NCI-H2107 treated with DMSO at 0.1 percent for 48 hours (cell line): ENCODE measurements around the gene METTL17.
"Not testable (repeated sequence)": the region's sequence is repeated elsewhere in the genome, so short reads cannot be mapped to it uniquely, and the experiment has no call there.

Experiments
- DNase-seq: peaks from one replicate; lab custom pipeline; 2025; ENCODE audit not compliant: unreplicated experiment; lab: John Stamatoyannopoulos, UW

Gene METTL17

DNA sequence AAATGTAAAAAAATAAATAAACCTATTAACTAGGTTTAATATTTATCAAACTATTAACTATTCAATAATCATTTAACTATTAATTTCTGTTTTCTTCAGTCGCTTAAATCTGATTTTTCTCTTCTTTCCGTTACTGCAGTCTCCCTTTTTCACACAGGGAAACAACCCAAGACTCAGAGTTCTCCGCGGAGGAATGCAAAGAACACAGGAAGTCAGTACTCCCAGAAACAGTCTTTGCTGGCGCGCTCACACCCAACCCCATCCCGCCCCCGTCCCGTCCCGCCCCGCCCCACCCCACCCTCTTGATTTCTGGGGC lies 351 bp upstream of the METTL17 start:
- DNase-seq = no peak

DNA sequence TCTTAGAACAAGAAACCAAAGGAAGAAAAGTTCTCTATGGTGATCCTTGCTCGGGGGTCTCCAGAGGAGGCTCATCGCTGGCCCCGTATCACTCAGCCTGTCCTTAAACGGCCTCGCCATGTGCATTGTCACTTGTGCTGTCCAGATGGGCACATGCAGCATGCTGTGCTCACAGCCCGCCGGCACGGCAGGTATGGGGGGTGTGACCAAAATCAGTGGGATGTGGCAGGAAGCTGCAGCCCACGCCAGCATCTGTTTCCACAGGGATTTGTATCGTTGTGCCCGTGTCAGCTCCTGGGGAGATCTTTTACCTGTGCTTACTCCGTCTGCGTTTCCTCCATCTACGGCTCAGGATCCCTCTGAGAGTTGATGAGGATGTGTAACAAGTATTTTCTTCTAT lies 6.7 kb downstream of the METTL17 start:
- DNase-seq = no peak

DNA sequence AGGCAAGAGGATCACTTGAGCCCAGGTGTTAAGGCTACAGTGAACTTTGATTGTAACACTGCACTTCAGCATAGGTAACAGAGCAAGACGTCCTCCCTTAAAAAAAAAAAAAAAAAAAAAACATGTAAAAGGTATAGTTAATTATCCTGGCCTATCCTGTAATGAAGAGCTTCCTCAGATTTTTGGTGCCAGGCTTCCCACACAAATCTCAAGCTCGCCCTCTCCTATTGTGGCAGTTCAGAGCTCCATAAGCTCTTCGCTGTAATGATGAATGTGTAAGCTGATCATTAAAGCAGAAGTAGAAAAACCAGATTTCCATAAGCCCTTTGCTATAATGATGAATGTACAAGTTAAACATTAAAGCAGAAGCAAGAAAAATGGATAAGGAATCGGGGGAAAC lies 7.3 kb downstream of the METTL17 start:
- DNase-seq = no peak

DNA sequence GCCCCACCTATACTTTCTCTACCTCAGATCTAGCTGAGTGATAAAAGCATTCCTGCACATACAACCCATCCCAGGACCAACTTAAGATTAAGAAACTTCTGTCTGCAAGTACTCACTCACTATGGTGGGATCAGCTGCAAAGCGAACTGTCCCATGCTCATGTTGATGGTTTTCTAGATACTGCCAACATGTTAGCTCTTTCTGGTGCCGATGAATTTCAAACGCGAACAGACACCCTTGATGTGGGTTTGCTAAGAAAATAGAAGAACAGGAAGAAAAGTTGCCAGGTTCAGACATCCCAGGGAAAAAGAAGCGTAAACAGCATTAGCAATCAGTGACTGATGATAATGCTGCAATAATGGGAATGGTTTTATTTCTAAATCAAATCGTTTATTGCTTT lies 7.8 kb downstream of the METTL17 start:
- no peak for DNase-seq

DNA sequence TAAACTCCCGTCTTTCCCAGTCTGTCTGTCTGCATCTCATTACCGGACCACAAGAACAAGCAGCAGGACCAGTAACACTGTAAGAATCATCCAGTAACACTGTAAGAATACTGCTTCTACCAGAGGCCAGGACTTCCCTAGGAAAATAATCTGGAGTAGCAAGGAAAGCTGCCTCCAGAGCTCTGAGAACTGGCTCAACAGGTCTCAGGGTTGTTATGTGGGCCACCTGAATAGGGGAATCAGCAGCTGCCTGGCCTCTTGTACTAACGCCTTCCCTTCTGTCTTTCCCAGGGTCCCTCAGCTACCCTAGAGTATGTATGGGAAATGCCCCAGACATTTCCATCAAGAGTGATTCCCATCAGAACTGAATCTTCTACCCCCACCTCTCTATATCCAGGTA lies 8.4 kb downstream of the METTL17 start:
- no peak for DNase-seq

DNA sequence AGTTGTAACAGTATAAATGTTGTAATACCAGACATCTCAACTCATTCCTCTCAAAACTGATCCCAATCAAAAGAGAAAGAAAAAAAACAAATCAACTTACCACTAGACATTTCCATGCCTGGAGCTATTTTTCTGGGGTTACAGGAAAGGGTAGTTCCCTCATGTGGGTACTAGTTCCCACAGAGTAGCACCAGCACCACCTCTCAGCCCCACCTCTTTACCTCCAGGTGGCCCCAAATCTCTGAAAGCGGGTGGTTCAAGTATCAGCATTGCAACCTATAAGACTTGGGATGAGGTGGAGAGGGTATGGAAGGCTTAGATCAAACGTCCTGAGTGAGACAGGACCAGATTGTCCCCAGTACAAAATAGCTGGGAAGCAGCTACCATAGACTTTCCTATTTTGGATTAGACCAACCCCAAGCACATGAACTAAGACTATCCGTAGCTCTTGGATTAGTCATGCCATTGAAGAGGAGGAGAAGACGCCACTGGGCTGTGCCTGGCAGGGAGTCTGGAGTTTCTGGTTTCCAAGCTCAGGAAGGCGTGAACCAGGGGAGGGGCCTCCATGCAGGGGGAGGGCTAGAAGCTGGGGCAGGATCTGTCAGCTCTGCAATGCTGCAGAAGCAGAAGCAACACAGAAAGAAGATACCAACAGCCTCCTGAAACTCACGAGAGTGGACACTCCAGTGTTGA lies 9.0 kb downstream of the METTL17 start, which contains the start of gene SLC39A2:
TSS of gene SLC39A2 (plus strand) at position 620 of the 693 bp plus-strand sequence. CDS start 154 bp downstream, outside the sequence.
- no peak for DNase-seq

DNA sequence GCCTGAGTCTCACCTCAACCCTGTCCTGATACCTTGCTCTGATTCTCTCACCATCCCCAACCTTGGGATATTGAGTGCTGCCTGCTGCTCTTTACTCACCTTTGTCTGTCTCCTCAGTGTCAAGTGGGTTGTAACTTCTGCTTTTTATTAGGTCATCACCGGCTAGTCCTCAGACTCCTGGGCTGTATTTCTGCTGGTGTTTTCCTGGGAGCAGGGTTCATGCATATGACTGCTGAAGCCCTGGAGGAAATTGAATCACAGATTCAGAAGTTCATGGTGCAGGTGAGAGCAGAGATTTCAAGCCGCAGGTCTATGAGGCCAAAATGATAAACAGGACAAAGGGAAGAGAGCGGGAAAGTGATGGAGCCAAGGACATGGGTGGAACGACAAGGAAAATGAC lies 9.8 kb downstream of the METTL17 start:
- DNase-seq = no peak

DNA sequence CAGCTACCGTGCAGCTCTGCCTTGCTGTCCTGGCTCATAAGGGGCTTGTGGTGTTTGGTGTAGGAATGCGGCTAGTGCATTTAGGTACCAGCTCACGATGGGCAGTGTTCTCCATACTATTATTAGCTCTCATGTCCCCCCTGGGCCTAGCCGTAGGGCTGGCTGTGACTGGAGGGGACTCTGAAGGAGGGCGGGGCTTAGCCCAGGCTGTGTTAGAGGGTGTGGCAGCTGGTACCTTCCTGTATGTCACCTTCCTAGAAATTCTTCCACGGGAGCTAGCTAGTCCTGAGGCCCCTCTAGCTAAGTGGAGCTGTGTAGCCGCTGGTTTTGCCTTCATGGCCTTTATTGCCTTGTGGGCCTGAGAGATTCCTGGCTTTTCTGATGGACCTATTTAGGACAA lies 11.4 kb downstream of the METTL17 start:
- no peak for DNase-seq

DNA sequence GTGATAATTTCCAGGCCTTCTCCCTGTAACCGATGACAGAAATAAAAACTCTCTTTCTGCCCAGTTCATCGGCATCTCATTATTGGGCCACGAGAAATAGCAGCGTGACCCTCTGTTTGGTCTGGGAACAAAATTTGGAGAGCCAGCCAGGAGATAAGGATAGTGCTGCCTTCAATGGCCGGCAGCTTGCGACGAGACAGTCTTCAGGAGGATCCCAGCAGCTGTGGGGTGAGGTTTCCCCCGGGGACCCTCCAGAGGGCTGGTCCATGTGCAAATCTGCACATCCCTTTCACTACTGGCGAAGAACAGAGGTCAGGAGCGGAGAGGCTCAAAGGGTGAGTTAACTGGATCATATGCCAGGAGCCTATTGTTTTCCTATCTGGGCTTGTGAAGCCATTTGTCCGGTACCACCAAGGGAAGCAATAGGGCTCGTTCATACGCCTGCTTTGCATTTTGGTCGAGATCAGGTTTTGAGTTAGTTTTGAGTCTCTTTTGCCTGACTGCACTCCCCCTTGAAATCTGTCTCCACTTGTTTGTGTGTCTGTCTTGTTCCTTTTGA lies 14.1 kb downstream of the METTL17 start:
- no peak for DNase-seq

DNA sequence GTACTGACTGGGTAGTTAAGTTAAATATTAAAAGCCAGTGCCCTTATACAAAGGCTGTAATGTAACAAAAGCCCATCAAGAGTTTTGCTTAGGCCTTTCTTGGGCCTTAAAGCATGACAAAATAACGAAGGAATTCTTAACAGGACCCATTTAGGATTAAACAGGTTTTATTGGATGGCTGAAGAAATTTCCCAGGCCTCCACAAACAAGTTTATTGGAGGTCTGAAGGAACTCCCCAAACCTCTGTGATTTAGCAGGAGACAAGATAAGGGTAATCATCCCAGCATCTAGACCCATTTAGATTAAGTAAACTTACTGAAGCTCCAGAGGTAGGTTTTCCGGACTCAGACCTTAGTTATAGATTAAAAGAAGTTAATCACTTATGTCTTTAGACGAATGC lies 19.9 kb downstream of the METTL17 start:
- not testable (repeated sequence) for DNase-seq

DNA sequence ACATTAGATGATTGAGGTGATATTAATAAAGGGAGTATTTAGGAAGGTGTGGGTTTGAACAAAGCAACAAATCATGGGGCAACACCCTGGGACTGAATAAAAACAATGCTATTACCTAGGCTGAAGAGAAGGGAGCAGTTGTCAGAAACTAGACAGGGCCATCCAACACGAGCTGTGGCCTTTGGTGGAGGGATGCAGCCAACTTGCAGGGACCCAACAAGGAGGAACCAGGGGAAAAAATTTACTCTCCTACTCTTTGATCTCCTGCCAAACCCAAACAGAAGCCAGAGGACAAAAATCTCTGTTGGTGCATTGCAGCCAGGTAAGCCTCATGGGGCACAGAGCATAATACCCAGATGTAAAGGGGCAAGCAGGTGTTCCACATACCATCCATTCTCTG lies 21.4 kb downstream of the METTL17 start:
- no peak for DNase-seq

DNA sequence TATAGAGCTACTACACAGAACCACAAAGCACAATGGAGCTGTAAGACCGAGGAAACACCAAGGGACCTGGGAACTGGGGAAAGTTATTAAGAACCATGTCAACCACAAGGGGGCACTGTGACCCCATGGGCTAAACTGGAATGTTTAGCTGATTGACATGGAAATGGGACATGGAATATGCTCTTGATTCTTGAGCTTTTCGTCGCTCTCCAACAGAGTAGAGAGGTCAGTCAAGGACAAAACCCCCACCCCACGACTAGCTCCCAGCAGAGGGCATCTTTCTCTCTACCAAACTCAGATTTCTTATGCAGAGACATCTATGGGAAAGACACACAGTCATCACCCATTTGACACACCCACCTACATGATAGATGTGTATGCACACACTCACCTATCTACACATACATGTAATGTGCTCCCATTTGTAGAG lies 25.0 kb downstream of the METTL17 start:
- DNase-seq = peak; percentile 72

DNA sequence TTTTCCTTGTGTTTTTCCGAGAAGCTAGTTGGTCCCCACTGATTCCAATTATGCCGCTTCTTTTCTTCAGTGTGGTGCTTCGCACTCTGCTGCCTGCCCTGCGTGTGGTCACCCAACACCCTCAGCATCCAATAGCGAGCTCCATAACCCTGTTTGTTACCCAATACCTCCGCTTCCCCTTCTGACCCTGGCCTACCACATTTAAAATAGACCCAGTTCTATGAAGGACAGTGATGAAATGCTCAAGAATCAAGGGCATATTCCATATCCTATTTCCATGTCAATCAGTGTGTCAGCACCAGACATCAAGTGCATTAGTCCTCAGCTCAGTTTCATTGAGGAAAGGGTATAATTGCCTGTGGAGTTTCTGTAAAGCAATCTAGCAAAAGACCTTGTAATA lies 25.5 kb downstream of the METTL17 start:
- no peak for DNase-seq

DNA sequence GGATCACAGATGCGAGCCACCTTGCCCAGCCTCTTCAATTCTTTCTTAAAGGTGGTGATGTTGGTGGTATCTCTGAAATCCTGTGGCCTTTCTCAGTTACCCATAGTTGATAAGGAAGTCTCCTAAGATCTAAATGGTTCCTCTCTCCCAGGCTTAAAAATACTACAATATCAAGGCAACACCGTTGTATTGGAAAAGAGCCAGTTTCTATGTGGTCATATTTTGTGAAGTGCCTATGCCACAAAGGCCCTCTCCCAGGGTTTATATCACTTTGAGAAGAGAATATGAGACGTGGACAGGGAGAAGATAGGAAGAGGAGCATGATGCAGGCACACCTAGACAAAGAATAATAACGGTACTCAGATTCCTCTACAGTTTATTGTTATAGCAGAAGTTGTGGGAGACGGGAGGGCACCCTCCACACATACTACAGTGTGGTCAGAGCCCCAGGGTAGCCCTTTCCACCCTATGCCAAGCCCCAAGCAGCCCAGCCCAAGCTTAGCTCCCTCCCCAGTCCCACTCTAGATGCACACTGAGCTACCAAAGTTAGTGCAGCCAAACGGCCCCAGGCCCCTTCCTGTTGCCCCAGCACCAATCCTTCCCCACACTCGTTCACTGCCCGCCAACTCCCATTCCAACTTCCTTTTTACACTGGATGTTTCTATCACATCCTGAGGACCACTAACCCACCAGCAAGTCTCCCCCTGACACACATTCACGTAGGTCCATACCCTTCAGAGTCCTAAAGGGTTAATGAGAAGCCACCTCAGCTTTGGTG lies 26.8 kb downstream of the METTL17 start:
- DNase-seq = no peak

DNA sequence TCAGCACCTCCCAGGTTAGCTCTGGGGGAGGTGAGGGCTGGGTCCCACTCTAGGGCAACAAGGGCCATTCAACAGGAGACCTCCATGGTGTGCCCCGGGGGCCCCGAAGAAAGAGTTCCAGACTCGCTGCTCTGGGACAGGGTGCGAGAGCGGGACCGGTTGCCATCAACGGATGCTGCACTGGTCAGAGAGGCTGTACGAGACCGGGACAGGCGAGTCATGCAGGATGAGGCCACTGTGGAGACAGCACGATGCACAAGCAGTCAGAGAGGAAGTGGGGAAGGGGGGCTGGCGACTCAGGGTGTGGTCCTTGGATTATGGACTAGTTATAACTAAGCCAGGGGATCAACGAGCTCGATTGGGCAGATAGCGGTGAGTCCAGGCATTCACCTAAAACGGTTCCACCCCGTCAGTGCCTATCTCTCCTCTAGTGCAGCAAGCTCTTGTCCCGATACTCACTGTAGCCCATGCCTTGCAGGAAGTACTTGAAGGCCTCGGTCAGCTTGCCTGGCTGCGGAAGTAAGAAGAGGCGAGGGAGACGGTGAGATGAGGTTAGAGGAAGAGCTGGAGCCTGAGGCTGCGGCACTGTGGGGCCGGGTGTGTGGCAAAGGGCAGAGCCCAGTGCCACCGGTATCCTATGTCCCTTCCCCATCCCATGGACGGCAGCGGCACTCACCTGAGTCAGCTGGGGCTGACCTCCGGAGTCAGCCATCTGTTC lies 27.9 kb downstream of the METTL17 start:
- DNase-seq = no peak

DNA sequence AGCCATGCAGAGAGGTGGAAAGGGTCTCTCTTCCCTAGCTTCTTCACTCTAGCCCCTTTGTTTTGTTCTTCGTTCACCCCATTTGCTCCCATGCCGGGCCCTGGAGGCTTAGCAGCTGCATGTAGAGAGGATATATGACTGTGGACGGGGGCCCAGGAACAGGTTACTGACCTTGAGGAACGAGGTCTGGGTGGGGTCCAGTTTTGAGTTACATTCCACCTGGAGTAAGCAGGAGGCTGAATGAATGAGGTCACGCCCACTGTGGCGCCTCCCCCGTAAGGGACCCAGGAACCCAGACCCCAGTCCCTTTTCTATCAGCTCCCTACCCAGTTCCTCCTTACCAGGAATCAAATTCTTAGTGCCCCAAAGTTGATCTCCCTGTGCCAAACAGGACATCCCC lies 28.5 kb downstream of the METTL17 start:
- no peak for DNase-seq

DNA sequence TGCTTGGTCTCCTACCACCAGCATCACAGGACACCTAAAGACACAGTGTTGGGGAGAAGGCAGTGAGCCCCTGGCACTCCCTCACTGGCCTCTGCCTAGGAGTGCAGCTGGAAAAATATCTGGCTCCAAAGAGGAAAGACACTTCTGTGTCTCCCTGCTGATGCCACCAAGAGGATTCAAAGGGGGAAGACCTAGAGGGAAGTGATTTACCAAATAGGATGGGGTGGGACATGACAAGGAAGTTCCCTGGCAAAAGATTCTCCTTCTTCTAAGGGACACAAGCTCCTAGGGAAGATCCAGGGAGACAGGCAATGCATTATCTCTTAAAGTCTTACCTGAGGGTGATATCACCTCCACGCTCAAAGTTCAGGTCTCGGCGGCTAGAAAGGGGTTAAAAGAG lies 29.0 kb downstream of the METTL17 start:
- no peak for DNase-seq

DNA sequence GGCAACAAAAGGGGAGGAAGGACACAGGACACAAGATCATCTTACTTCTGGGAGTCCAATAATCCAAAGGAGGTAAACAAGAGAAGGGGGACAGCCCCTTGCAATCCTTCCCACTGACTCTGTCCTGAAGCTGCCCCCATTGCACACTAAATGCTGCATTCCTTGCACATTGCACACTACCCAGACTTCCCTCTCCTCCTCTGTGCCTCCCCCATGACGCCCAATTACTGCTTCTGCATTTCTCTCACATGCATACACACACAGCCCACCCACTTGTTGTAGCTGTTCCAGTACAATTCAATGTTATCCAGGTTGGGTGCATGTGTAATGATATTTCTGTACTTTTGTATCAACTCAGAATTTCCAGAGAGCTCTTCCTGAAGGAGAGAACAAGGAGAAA lies 29.6 kb downstream of the METTL17 start:
- DNase-seq = no peak

DNA sequence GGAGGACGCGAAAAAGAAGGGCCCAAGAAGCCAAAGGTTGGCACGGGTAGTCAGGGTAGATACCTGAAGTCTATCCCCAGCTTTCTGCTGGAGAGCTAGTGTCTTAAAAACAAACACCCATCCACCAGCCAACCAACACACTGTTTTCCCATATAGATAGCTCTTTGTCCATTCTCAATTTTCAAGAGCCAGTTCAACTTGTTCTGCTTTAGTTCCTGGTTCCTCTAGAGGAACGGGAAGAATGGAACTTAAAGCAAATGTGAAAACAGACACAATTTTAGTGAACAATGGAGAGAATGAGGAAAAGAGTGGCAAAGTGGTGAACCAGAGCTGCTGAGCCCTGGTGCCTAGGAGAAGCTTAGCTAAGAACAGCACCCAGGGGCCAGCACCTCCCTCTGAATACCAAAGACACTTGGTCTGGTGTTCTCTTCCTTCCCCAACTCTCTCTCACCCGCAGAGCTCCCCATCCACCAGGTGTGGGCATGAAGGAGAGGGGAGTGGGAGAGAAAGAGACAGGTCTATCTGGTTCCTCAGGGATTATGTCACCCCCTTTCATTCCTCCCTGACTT lies 31.3 kb downstream of the METTL17 start:
- no peak for DNase-seq

DNA sequence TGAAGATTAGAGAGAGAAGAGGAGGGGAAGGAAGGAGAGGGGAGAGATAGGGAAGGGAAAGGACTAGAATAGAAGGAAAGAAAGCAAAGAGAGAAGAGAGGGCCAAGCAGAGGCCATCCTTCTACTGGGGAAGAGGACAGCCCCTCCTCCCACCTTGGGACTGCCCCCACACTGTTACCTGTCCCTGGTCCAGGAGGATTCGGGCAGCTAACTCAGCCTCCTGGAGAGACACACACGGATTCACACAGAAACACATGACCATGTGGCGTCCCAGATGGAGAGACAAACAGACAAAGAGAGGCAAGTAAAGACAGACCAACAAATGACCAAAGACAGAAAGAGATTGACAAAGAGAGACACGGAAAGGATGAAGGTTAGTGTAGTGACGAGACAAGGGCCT lies 32.9 kb downstream of the METTL17 start:
- DNase-seq = no peak

DNA sequence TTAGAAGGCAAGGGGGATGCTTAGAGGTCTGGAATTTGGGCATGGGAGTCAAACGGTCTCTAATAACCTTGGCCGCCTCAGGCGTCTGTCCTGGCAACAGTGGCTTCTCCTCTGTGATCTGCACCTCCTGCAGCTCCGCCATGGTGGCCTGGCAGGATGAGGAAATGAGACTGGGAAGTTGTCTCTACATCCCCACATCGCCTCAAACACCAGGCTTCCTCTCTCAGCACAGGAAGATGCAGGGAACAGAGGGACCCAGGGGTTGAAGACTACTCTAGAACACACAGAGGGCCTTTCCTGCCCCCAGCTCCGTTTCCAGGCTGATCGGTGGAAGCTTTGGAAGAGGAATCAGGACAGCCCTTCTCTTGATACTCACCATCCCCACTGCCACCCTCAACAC lies 33.4 kb downstream of the METTL17 start:
- no peak for DNase-seq
